ENCODE data around the gene ELOVL1. TPM values are rescaled to one million over a fixed set of nuclear protein-coding genes. Genes with fewer than 3 reads are reported as not detected.

The ELOVL1 gene
- total and polyA plus RNA-seq, 4 donors, result 50.5 to 101 (median 77.3) TPM

- Histone ChIP-seq H3K4me3 (ENCODE audit: low read depth, low read length) (no peak overlapping the region), H3K9me3 (ENCODE audit: control insufficient read depth, insufficient read depth, low read length) (no peaks in the 10 kb centered on the region), H3K27me3 (ENCODE audit: control insufficient read depth, insufficient read depth, low read length) (no peaks in the 10 kb centered on the region), H3K4me1 (ENCODE audit: control insufficient read depth, insufficient read depth, low read length) (no peaks in the 10 kb centered on the region), H3K36me3 (ENCODE audit: control insufficient read depth, insufficient read depth, low read length) (no peaks in the 10 kb centered on the region), H3K27ac (ENCODE audit: low read depth, low read length) (no peak overlapping the region)
- DNase-seq (ENCODE audit: low read depth in 4 of 6, low spot score in 6 of 6), result no peak
- WGBS (ENCODE audit: insufficient coverage), result 86% methylated on average over 6 of the region's 6 CpGs
These were observed 28.1 kb downstream of the ELOVL1 start for GRCh38 chr1:43339584-43340232.

GRCh38 chr1:43338001-43338400 is 29.8 kb downstream of the ELOVL1 start:
- WGBS (ENCODE audit: insufficient coverage), result 78% methylated on average over 4 of the region's 5 CpGs
- Histone ChIP-seq H3K4me3 (ENCODE audit: low read depth, low read length) (no peak overlapping the region), H3K27me3 (ENCODE audit: control insufficient read depth, insufficient read depth, low read length) (no peaks in the 10 kb centered on the region), H3K36me3 (ENCODE audit: control insufficient read depth, insufficient read depth, low read length) (no peaks in the 10 kb centered on the region), H3K9me3 (ENCODE audit: control insufficient read depth, insufficient read depth, low read length) (no peaks in the 10 kb centered on the region), H3K4me1 (ENCODE audit: control insufficient read depth, insufficient read depth, low read length) (no peaks in the 10 kb centered on the region), H3K27ac (ENCODE audit: low read depth, low read length) (no peak overlapping the region)
- no peak for DNase-seq (ENCODE audit: low read depth in 4 of 6, low spot score in 6 of 6)

DNA sequence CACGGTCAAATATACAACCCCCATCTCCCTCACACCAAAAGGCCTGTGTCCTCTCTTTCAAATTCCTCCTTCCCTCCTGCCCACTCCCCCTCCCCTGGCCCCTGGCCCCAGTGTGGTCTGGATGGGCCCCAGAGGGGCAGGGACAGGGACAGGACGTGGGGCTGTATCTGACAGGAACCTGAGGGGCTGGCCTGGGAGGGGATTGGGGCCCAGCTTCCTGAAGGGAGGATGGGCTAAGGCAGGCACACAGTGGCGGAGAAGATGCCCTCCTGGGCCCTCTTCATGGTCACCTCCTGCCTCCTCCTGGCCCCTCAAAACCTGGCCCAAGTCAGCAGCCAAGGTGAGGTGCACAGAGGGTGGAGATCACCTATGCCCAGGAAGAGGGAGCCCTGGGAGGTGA is 30.2 kb downstream of the ELOVL1 start, which contains the start of gene MPL:
Gene MPL (plus strand): TSS at position 231 of the 400 bp plus-strand sequence. CDS start 31 bp downstream, at position 262.
- no peak within 1 kb of the TSS for H3K27ac ChIP-seq (ENCODE audit: low read depth, low read length)
- no peaks in the 10 kb centered on the region for H3K36me3 ChIP-seq (ENCODE audit: control insufficient read depth, insufficient read depth, low read length)
- no peak for DNase-seq (ENCODE audit: low read depth in 4 of 6, low spot score in 6 of 6)
- WGBS (ENCODE audit: insufficient coverage), result 47% methylated on average over 2 of the region's 3 CpGs
- H3K4me1 ChIP-seq (ENCODE audit: control insufficient read depth, insufficient read depth, low read length), result no peaks in the 10 kb centered on the region
- no peak within 1 kb of the TSS for H3K4me3 ChIP-seq (ENCODE audit: low read depth, low read length)
- no peaks in the 10 kb centered on the region for H3K9me3 ChIP-seq (ENCODE audit: control insufficient read depth, insufficient read depth, low read length)
- H3K27me3 ChIP-seq (ENCODE audit: control insufficient read depth, insufficient read depth, low read length), result no peaks in the 10 kb centered on the region

GRCh38 chr1:43334453-43335205 is 33.2 kb downstream of the ELOVL1 start:
- 91% methylated on average over 7 of the region's 7 CpGs for WGBS (ENCODE audit: insufficient coverage)

DNA sequence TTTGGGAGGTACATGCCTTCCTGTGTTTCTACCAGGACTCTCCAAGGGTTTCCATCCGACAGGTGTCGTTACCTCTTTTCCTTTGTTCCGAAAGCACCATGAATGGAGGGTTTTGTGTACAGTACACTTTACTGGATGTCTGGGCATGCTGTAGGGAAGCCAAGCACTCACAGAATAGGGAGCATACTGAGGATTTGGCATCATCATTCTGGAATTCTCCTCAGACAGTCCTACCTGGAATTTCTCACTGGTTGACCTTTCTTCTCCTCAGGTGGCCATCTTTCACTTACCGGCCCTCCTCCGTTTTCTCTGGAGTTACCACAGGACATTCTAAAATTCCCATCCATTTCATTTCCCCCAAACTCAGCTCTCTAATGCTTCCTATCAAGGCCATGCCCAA is 36.1 kb downstream of the ELOVL1 start:
- no peak overlapping the region for H3K4me3 ChIP-seq (ENCODE audit: low read depth, low read length)
- DNase-seq (ENCODE audit: low read depth in 4 of 6, low spot score in 6 of 6), result no peak
- no peak overlapping the region for H3K27ac ChIP-seq (ENCODE audit: low read depth, low read length)
- WGBS (ENCODE audit: insufficient coverage), result 71% methylated on average over 2 of the region's 5 CpGs
- H3K36me3 ChIP-seq (ENCODE audit: control insufficient read depth, insufficient read depth, low read length), result no peaks in the 10 kb centered on the region
- H3K9me3 ChIP-seq (ENCODE audit: control insufficient read depth, insufficient read depth, low read length), result no peaks in the 10 kb centered on the region
- no peaks in the 10 kb centered on the region for H3K4me1 ChIP-seq (ENCODE audit: control insufficient read depth, insufficient read depth, low read length)
- no peaks in the 10 kb centered on the region for H3K27me3 ChIP-seq (ENCODE audit: control insufficient read depth, insufficient read depth, low read length)

More at GRCh38 chr1:43334453-43335205, 33.2 kb downstream of the ELOVL1 start:
- H3K36me3 ChIP-seq (ENCODE audit: control insufficient read depth, insufficient read depth, low read length), result no peaks in the 10 kb centered on the region
- H3K27me3 ChIP-seq (ENCODE audit: control insufficient read depth, insufficient read depth, low read length), result no peaks in the 10 kb centered on the region
- H3K4me3 ChIP-seq (ENCODE audit: low read depth, low read length), result no peak overlapping the region
- no peaks in the 10 kb centered on the region for H3K9me3 ChIP-seq (ENCODE audit: control insufficient read depth, insufficient read depth, low read length)
- no peak for DNase-seq (ENCODE audit: low read depth in 4 of 6, low spot score in 6 of 6)
- H3K27ac ChIP-seq (ENCODE audit: low read depth, low read length), result no peak overlapping the region
- H3K4me1 ChIP-seq (ENCODE audit: control insufficient read depth, insufficient read depth, low read length), result no peaks in the 10 kb centered on the region

- WGBS (ENCODE audit: insufficient coverage), result 51% methylated on average over 3 of the region's 6 CpGs
- H3K4me1 ChIP-seq (ENCODE audit: control insufficient read depth, insufficient read depth, low read length), result no peaks in the 10 kb centered on the region
- no peaks in the 10 kb centered on the region for H3K36me3 ChIP-seq (ENCODE audit: control insufficient read depth, insufficient read depth, low read length)
- DNase-seq (ENCODE audit: low read depth in 4 of 6, low spot score in 6 of 6), result no peak
- H3K27me3 ChIP-seq (ENCODE audit: control insufficient read depth, insufficient read depth, low read length), result no peaks in the 10 kb centered on the region
- no peak overlapping the region for H3K27ac ChIP-seq (ENCODE audit: low read depth, low read length)
- H3K9me3 ChIP-seq (ENCODE audit: control insufficient read depth, insufficient read depth, low read length), result no peaks in the 10 kb centered on the region
- H3K4me3 ChIP-seq (ENCODE audit: low read depth, low read length), result no peak overlapping the region
These were observed 37.6 kb downstream of the ELOVL1 start for GRCh38 chr1:43329995-43330751.

DNA sequence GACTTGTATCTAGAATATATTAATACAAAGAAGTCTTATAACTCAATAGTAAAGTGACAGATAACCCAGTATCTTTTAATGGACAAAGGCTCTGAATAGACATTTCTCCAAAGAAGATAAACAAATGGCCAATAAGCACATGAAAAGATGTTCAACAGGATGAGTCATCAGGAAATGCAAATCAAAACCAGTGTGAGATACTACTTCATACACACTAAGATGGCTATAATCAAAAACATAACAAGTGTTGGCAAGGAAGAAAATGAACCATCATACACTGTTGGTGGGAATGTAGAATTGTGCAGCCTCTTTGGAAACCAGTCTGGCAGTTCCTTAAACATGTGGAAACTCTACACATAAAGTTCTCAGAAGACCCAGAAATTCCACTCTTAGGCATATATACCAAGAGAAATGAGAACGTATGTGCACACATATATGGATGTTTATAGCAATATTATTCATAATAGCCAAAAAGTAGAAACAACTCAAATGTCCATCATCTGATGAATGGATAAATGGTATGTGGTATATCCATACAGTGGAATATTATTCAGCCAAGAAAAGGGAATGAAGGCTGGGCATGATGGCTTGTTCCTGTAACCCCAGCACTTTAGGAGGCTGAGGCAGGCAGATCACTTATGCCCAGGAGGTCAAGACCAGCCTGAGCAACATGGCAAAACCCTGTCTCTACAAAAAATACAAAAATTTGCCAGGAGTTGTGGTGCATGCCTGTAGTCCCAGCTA is 40.1 kb downstream of the ELOVL1 start:
- WGBS (ENCODE audit: insufficient coverage), result no CpG with 5 or more reads among the region's 1 CpG
- DNase-seq (ENCODE audit: low read depth in 4 of 6, low spot score in 6 of 6), result no peak
- no peaks in the 10 kb centered on the region for H3K27me3 ChIP-seq (ENCODE audit: control insufficient read depth, insufficient read depth, low read length)
- no peaks in the 10 kb centered on the region for H3K4me1 ChIP-seq (ENCODE audit: control insufficient read depth, insufficient read depth, low read length)
- H3K4me3 ChIP-seq (ENCODE audit: low read depth, low read length), result no peak overlapping the region
- H3K27ac ChIP-seq (ENCODE audit: low read depth, low read length), result no peak overlapping the region
- H3K36me3 ChIP-seq (ENCODE audit: control insufficient read depth, insufficient read depth, low read length), result no peaks in the 10 kb centered on the region
- no peaks in the 10 kb centered on the region for H3K9me3 ChIP-seq (ENCODE audit: control insufficient read depth, insufficient read depth, low read length)

GRCh38 chr1:43325381-43325780 is 42.4 kb downstream of the ELOVL1 start:
- no peaks in the 10 kb centered on the region for H3K27me3 ChIP-seq (ENCODE audit: control insufficient read depth, insufficient read depth, low read length)
- no peaks in the 10 kb centered on the region for H3K36me3 ChIP-seq (ENCODE audit: control insufficient read depth, insufficient read depth, low read length)
- no peak for DNase-seq (ENCODE audit: low read depth in 4 of 6, low spot score in 6 of 6)
- no peak overlapping the region for H3K27ac ChIP-seq (ENCODE audit: low read depth, low read length)
- no peak overlapping the region for H3K4me3 ChIP-seq (ENCODE audit: low read depth, low read length)
- no peaks in the 10 kb centered on the region for H3K4me1 ChIP-seq (ENCODE audit: control insufficient read depth, insufficient read depth, low read length)
- no peaks in the 10 kb centered on the region for H3K9me3 ChIP-seq (ENCODE audit: control insufficient read depth, insufficient read depth, low read length)

DNA sequence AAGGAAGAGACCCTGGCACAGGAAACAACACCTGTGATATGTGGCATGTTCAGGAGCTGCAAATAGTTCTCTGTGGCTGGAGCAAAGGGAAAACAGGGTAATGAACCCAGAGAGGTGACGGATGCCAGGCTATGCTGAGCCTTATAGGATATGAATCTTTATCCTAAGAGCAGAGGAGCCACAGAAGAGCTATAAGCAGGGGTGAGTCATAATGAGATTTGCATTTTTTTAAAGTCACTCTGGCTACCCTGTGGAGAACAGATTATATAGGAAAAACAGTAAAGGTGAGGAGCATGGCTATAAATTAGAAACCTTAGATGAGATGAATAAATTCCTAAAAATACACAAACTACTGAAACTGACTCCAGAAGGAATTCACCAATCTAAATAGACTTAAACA is 43.0 kb downstream of the ELOVL1 start:
- Histone ChIP-seq H3K4me1 (ENCODE audit: control insufficient read depth, insufficient read depth, low read length) (no peaks in the 10 kb centered on the region), H3K27ac (ENCODE audit: low read depth, low read length) (no peak overlapping the region), H3K9me3 (ENCODE audit: control insufficient read depth, insufficient read depth, low read length) (no peaks in the 10 kb centered on the region), H3K36me3 (ENCODE audit: control insufficient read depth, insufficient read depth, low read length) (no peaks in the 10 kb centered on the region), H3K4me3 (ENCODE audit: low read depth, low read length) (no peak overlapping the region), H3K27me3 (ENCODE audit: control insufficient read depth, insufficient read depth, low read length) (no peaks in the 10 kb centered on the region)
- DNase-seq (ENCODE audit: low read depth in 4 of 6, low spot score in 6 of 6), result no peak
- 92% methylated on average over 1 of the region's 1 CpG for WGBS (ENCODE audit: insufficient coverage)
